HepG2 (cell line): ENCODE data around the gene UCK2. TPM values are rescaled to one million over a fixed set of nuclear protein-coding genes. Genes with fewer than 3 reads are reported as not detected.

Experiments
- ATAC-seq: fragments of 200-7000 bp; cut with Tn5 transposase; 3 replicates; pipeline ENCODE4 v1.9.1; 2020; ENCODE audit warnings: mild to moderate bottlenecking, moderate library complexity
- BruUV-seq: library from RNA; stranded (reverse); fragments of 400-500 nt; replicated peaks from 2 replicates; lab custom pipeline; 2021; lab: Mats Ljungman, UMichigan
- CTCF ChIA-PET: fragments of 300-600 bp; formaldehyde crosslinking; extraction: SDS; loops from one replicate; lab custom pipeline; 2021; ENCODE audit warnings: low total read pairs, inconsistent platforms, low intra/inter-chr PET ratio; lab: Yijun Ruan, JAX
- POLR2A ChIA-PET: fragments of 350-600 bp; sonication (Branson Sonifier 250); formaldehyde crosslinking; loops from one replicate; lab custom pipeline; 2020; ENCODE audit warnings: antibody characterized with exemption, inconsistent platforms; lab: Yijun Ruan, JAX
- DNase-seq: peaks from one replicate; pipeline ENCODE4 v3.0.0-alpha.2; 2015; ENCODE audit warnings: low spot score
- FAIRE-seq: peaks from 3 replicates; lab custom pipeline; 2011; peaks lifted over from hg19 to GRCh38; lab: Jason Lieb, UNC
- H2AFZ ChIP-seq: one replicate; pipeline ENCODE4 v1.6.1; 2011; ENCODE audit warnings: low read length, inconsistent platforms
- H3K27ac ChIP-seq: fragments of 300-600 bp; 3 replicates; pipeline ENCODE4 v1.8.0; 2011; ENCODE audit warnings: mixed run types, mild to moderate bottlenecking, mixed read lengths, low read length, inconsistent platforms; ENCODE audit not compliant: insufficient read depth; ENCODE audit errors: extremely low read length
- H3K27me3 ChIP-seq, 2 experiments: fragments of 200-600 bp in 1 of 2; 2 replicates in 1 of 2; 3 replicates in 1 of 2; pipeline versions ENCODE4 v1.6.0 to v1.8.0; 2011; ENCODE audit warnings: low read length in 2 of 2, mild to moderate bottlenecking in 2 of 2, moderate library complexity in 2 of 2, inconsistent platforms in 1 of 2; ENCODE audit not compliant: insufficient read depth in 2 of 2, control insufficient read depth in 1 of 2
- H3K36me3 ChIP-seq, 2 experiments: fragments of 200-600 bp in 1 of 2; replicated peaks in 1 of 2; 2 replicates in 1 of 2; 3 replicates in 1 of 2; pipeline versions ENCODE4 v1.5.1 to v1.8.0; 2011; ENCODE audit warnings: low read length in 2 of 2, inconsistent platforms in 1 of 2; ENCODE audit not compliant: insufficient read depth in 2 of 2, control insufficient read depth in 1 of 2
- H3K4me1 ChIP-seq: 2 replicates; pipeline ENCODE4 v1.5.1; 2012; ENCODE audit warnings: low read length, inconsistent platforms; ENCODE audit not compliant: insufficient read depth
- H3K4me2 ChIP-seq: 2 replicates; pipeline ENCODE4 v1.6.0; 2011; ENCODE audit warnings: low read depth, low read length, inconsistent platforms
- H3K4me3 ChIP-seq, 3 experiments: fragments of 200-600 bp in 1 of 3; sonication (generic), shearing (Covaris generic) in 1 of 3; replicated peaks in 1 of 3; 2 replicates each; pipeline ENCODE4 v1.5.1; 2011 to 2016; ENCODE audit warnings: low read length in 3 of 3, inconsistent platforms in 2 of 3, low read depth in 2 of 3, mild to moderate bottlenecking in 2 of 3, control low read depth in 1 of 3, mixed read lengths in 1 of 3; ENCODE audit not compliant: insufficient read depth in 1 of 3
- H3K79me2 ChIP-seq: one replicate; pipeline ENCODE4 v1.6.1; 2011; ENCODE audit warnings: low read length, inconsistent platforms; ENCODE audit not compliant: insufficient read depth
- H3K9ac ChIP-seq: 2 replicates; pipeline ENCODE4 v1.6.0; 2011; ENCODE audit warnings: mild to moderate bottlenecking, low read depth, low read length, inconsistent platforms; ENCODE audit not compliant: insufficient read depth
- H3K9me3 ChIP-seq: 2 replicates; pipeline ENCODE4 v1.5.1; 2012; ENCODE audit warnings: mild to moderate bottlenecking, low read length
- H4K20me1 ChIP-seq: 2 replicates; pipeline ENCODE4 v1.6.0; 2011; ENCODE audit warnings: inconsistent platforms, mild to moderate bottlenecking, low read length, moderate library complexity; ENCODE audit not compliant: insufficient read depth
- ADNP ChIP-seq: sonication (generic); formaldehyde crosslinking; IDR thresholded peaks from 2 replicates; pipeline ENCODE4 v1.4.0; 2020; ENCODE audit warnings: missing genetic modification reagents
- ETV6 ChIP-seq: sonication (generic); formaldehyde crosslinking; conservative IDR thresholded peaks from 2 replicates; pipeline ENCODE4 v1.4.0; 2020; ENCODE audit warnings: missing genetic modification reagents
- HNF4A ChIP-seq: sonication (generic); formaldehyde crosslinking; IDR thresholded peaks from 2 replicates; pipeline ENCODE4 v1.4.0; 2020; ENCODE audit warnings: missing genetic modification reagents
- KLF11 ChIP-seq: IDR thresholded peaks from 2 replicates; pipeline ENCODE4 v1.6.1; 2016; ENCODE audit warnings: missing compliant biosample characterization
- POGK ChIP-seq: sonication (generic); formaldehyde crosslinking; conservative IDR thresholded peaks from 2 replicates; pipeline ENCODE4 v1.8.0; 2022; ENCODE audit warnings: mild to moderate bottlenecking, moderate library complexity, missing genetic modification reagents
- RCOR2 ChIP-seq: IDR thresholded peaks from 2 replicates; pipeline ENCODE4 v1.6.1; 2016; ENCODE audit warnings: missing biosample characterization, missing genetic modification reagents
- U2AF1 ChIP-seq: fragments of 200-400 bp; formaldehyde crosslinking; optimal IDR thresholded peaks from 2 replicates; pipeline ENCODE3; 2017; ENCODE audit warnings: mild to moderate bottlenecking, low read depth, low read length
- ZBTB46 ChIP-seq: sonication (generic); formaldehyde crosslinking; IDR thresholded peaks from 2 replicates; pipeline ENCODE4 v1.4.0; 2020; ENCODE audit warnings: mild to moderate bottlenecking, missing genetic modification reagents, borderline replicate concordance
- ZNF12 ChIP-seq: sonication (generic); formaldehyde crosslinking; IDR thresholded peaks from 2 replicates; pipeline ENCODE4 v1.5.0; 2020; ENCODE audit warnings: missing genetic modification reagents
- ZNF562 ChIP-seq: sonication (generic); formaldehyde crosslinking; IDR thresholded peaks from 2 replicates; pipeline ENCODE4 v1.8.0; 2022; ENCODE audit warnings: missing genetic modification reagents, borderline replicate concordance
- ZNF569 ChIP-seq: sonication (generic); formaldehyde crosslinking; IDR thresholded peaks from 2 replicates; pipeline ENCODE4 v1.5.0; 2020; ENCODE audit warnings: mild to moderate bottlenecking, missing genetic modification reagents, moderate library complexity, borderline replicate concordance
- WGBS: methylation state at CpG from one replicate; pipeline ENCODE4 v1.1.6; 2017; ENCODE audit warnings: low lambda C conversion rate; 5-methylcytosine and 5-hydroxymethylcytosine counted together
- in situ Hi-C: cut with HindIII; loops from 2 replicates; pipeline ENCODE4 v1.10.0; 2017; ENCODE audit warnings: low pct_unique_long_range_greater_than_20kb; ENCODE audit not compliant: extremely low pct_ligation_motif_present
- intact Hi-C: fragments of 100-400 bp; cut with micrococcal nuclease; formaldehyde crosslinking; loops from one replicate; pipeline ENCODE4 v1.10.0; 2022; ENCODE audit not compliant: unreplicated experiment
- polyA plus RNA-seq, 8 experiments: library from polyadenylated mRNA; depleted of rRNA in 3 of 8; stranded (reverse) in 7 of 8; unstranded in 1 of 8; fragments of >200 nt; fragmentation: Illumina TruSeq in 4 of 8; extraction: Trizol in 4 of 8; gene quantifications; 2 replicates each; pipeline versions ENCODE4 v1.2.1 to v1.2.3, GENCODE V29; 2011 to 2016; ENCODE audit warnings: low read depth in 4 of 8, missing spikeins in 1 of 8, mixed read lengths in 1 of 8; ENCODE audit not compliant: insufficient read depth in 1 of 8
- total RNA-seq, 5 experiments: library from RNA; depleted of rRNA; stranded (reverse); fragments of >200 nt; fragmentation: Illumina TruSeq; extraction: Trizol; gene quantifications; 2 replicates each; pipeline ENCODE4 v1.2.3, GENCODE V29; 2016; ENCODE audit warnings: low read depth in 1 of 5

UCK2 gene
- total and polyA plus RNA-seq, 2 of the 13 experiments (the other 11 are each of a cell fraction or from before 2014, with no cell fraction given) = 64.3 to 78.0 TPM

GRCh38 chr1:165834881-165835280 is 7.5 kb downstream of the UCK2 start:
- Histone ChIP-seq H3K79me2 (peaks cover 95% of the 10 kb centered on the region), H3K36me3 (peaks cover 3 to 18% of the 10 kb centered on the region in 2 experiments; a peak in 4 of 5 replicates), H3K4me2 (no peak overlapping the region), H3K9ac (no peak overlapping the region), H3K27me3 (no peaks in the 10 kb centered on the region), H3K4me1 (peaks cover 70% of the 10 kb centered on the region), H3K27ac (no peak overlapping the region), H2AFZ (no peak overlapping the region), H3K4me3 (no peak overlapping the region), H3K9me3 (no peaks in the 10 kb centered on the region), H4K20me1 (peaks cover 51% of the 10 kb centered on the region)
- no peak for FAIRE-seq
- ChIA-PET CTCF (no interaction called here), POLR2A (no interaction called here)
- intact Hi-C loops = no loop called here
- TF ChIP-seq KLF11 = no peak
- no peak for TF ChIP-seq U2AF1
- TF ChIP-seq ZNF562 = no peak
- TF ChIP-seq ZBTB46 (CRISPR knock-in tag) = no peak
- TF ChIP-seq ZNF12 (CRISPR knock-in tag) = peak; percentile 99
- TF ChIP-seq POGK = peak; percentile 99
- TF ChIP-seq ETV6 (CRISPR knock-in tag) = no peak
- peak; percentile 46; the same call in 1 of the 2 replicates for TF ChIP-seq RCOR2 (CRISPR knock-in tag)
- no peak for TF ChIP-seq ZNF569 (CRISPR knock-in tag)
- TF ChIP-seq ADNP (CRISPR knock-in tag) = no peak
- TF ChIP-seq HNF4A = peak; percentile 71; the same call in 1 of the 2 replicates
- ATAC-seq = peak; percentile 67
- in situ Hi-C loops = no loop called here
- WGBS = 96% methylated on average over 3 of the region's 3 CpGs
- BruUV-seq = no TSS peak
- no peak for DNase-seq
